ENCODE measurements around the gene PLET1. TPM values are rescaled to one million over a fixed set of nuclear protein-coding genes. Genes with fewer than 3 reads are reported as not detected.

PLET1 gene
- total RNA-seq, 6 donors from 2014 or later: not detected

DNA sequence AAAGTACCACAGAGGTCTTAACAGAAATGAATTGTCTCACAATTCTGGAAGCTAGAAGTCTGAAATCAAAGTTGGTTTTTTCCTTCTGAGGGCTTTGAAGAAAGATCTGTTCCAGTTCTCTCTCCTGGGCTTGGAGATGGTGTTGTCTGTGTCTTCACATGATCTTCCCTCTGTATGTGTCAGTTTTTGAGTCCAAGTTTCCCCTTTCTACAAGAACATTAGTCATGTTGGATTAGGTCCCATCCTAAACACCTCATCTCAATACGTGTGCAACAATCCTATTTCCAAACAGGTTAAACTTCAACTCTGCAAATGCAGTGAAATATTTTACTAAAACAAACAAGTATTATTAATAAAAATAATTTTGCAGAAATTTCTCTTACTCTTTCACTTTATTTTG is 37.5 kb downstream of the PLET1 start:
- H3K4me3 ChIP-seq: no peak overlapping the region
- H3K27ac ChIP-seq: no peak overlapping the region
- no peaks in the 10 kb centered on the region for H3K36me3 ChIP-seq
- no peaks in the 10 kb centered on the region for H3K27me3 ChIP-seq
- TF ChIP-seq EP300 (IDR thresholded peaks at IDR 0.05) (no peak), POLR2A (IDR thresholded peaks at IDR 0.05) (no peak), CTCF (IDR thresholded peaks at IDR 0.05) (no peak), POLR2AphosphoS5 (IDR thresholded peaks at IDR 0.05) (no peak)
- DNase-seq: no peak
- ATAC-seq (ENCODE audit: low FRiP score in 2 of 2): no peak
- peaks cover 7 to 16% (median 12%) of the 10 kb centered on the region in 4 donors for H3K4me1 ChIP-seq
- 46 to 61% methylated on average over 1 of the region's 1 CpG for WGBS, 2 donors
- no peaks in the 10 kb centered on the region for H3K9me3 ChIP-seq

DNA sequence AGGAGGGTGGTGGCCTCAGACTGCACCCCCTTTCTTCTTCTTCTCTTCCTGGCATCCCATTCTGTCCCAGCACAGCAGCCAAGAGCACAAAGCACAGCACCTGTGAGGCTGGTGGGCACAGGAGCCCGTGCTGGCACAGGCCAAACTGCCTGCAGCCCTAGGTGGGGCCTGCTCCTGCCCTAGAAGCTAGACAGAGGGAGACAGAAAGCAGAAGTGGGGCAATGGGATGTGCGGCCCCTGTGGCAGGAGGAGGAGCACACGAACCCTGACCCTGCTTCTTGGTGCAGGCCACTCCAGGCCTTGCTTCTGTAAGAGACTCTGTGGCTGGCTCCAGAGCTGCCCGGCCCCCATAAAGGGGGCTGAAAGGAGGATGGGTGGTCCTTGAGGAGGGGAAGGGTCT is 38.4 kb downstream of the PLET1 start:
- no peak for ATAC-seq (ENCODE audit: low FRiP score in 2 of 2)

DNA sequence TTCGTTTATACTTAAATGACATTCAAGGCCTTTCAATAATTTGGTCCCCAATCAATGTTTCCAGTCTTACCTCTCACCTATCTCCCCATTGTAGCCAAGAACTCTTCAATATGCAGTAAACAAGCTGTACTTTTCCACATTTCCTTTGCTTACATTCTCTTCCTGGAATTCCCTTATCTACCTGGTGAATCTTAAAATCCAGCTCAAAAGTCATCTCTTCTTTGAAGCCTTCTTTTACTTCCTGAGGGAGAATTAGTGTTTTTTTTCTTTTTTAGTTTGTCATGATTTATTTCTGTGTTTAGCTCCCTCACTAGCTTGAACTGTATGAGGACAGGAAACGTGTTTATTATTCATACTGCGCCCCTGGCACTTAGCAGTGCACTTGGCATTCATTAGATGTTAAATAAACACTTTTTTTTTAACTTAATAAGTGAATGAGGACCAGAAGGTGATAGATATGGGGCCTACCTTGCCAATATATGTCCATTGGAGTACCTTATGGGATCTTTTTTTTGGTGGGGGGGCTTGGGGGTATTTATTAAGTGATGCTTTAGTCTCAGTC is 39.3 kb downstream of the PLET1 start:
- Histone ChIP-seq H3K36me3 (no peaks in the 10 kb centered on the region), H3K27ac (peak overlapping the region in 3 of 4 donors; percentile 12 to 67 (median 32)), H3K4me3 (no peak overlapping the region), H3K27me3 (no peaks in the 10 kb centered on the region), H3K4me1 (peaks cover 0 to 8% (median 4%) of the 10 kb centered on the region in 4 donors), H3K9me3 (no peaks in the 10 kb centered on the region)
- DNase-seq (no peak), ATAC-seq (ENCODE audit: low FRiP score in 2 of 2) (no peak)
- TF ChIP-seq EP300 (IDR thresholded peaks at IDR 0.05): no peak
- no peak for TF ChIP-seq CTCF (IDR thresholded peaks at IDR 0.05)
- no peak for TF ChIP-seq POLR2AphosphoS5 (IDR thresholded peaks at IDR 0.05)
- TF ChIP-seq POLR2A (IDR thresholded peaks at IDR 0.05): no peak
- WGBS, 2 donors: 45 to 54% methylated on average over 3 of the region's 3 CpGs

More for the DNA sequence above, 38.4 kb downstream of the PLET1 start:
- peak overlapping the region in 2 of 4 donors; percentile 30 to 67 for H3K27ac ChIP-seq
- H3K36me3 ChIP-seq: no peaks in the 10 kb centered on the region
- no peaks in the 10 kb centered on the region for H3K27me3 ChIP-seq
- H3K4me3 ChIP-seq: no peak overlapping the region
- DNase-seq: peak in 1 of 2 donors; percentile 30
- TF ChIP-seq POLR2AphosphoS5 (IDR thresholded peaks at IDR 0.05) (no peak), CTCF (IDR thresholded peaks at IDR 0.05) (no peak), EP300 (IDR thresholded peaks at IDR 0.05) (no peak), POLR2A (IDR thresholded peaks at IDR 0.05) (no peak)
- WGBS, 2 donors: 67 to 79% methylated on average over 2 to 4 of the region's 4 CpGs
- H3K9me3 ChIP-seq: no peaks in the 10 kb centered on the region
- peaks cover 3 to 12% (median 8%) of the 10 kb centered on the region in 4 donors for H3K4me1 ChIP-seq

DNA sequence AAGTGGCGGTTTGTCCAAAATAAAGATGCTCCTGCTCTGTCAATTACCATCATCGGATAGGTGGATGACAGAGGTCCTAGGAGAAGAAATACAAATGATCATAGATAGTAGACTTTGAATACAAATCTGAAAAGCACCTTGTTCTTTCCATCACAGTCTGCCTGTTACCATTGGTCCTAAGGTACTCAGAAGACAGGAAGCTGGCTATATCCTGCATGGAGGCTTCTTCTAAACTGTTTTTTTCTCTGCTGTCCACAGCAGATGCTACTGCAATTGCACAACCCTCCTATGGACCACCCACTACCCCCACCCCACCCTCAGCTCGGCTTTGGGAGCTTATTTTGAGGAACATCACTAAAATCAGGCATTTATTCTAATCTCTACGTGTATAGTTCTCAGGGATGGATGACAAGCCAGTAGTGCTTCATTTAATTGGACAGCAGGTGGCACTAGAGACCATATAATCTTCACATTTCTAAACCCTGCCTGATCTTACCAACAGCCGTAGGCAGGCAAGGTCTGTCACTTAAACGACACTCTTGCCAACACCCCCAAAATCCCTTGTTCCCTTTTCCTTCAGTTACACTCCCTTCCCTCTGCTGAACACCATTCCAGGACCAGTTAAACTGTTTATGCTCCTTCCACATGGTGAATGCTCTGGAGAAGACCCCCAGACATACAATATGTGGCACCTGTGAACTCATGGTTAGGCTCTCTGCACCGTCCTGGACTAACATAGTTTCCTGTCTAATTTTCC is 41.0 kb downstream of the PLET1 start:
- peak; percentile 90 to 96 for ATAC-seq (ENCODE audit: low FRiP score in 2 of 2)
- H3K9me3 ChIP-seq: no peaks in the 10 kb centered on the region
- H3K4me3 ChIP-seq: no peak overlapping the region
- WGBS, 2 donors: 33 to 35% methylated on average over 7 of the region's 7 CpGs
- DNase-seq: peak in 1 of 2 donors; percentile 24
- TF ChIP-seq EP300 (IDR thresholded peaks at IDR 0.05) (no peak), CTCF (IDR thresholded peaks at IDR 0.05) (peak; percentile 76 to 88 (median 82))
- peaks cover 0 to 8% (median 2%) of the 10 kb centered on the region in 4 donors for H3K4me1 ChIP-seq
- H3K27ac ChIP-seq: no peak overlapping the region
- no peaks in the 10 kb centered on the region for H3K36me3 ChIP-seq
- H3K27me3 ChIP-seq: no peaks in the 10 kb centered on the region
